K562 (cell line): ENCODE measurements around the gene ADRA1B. TPM values are rescaled to one million over a fixed set of nuclear protein-coding genes. Genes with fewer than 3 reads are reported as not detected.

Experiments used
- ATF1 ChIP-seq, 2 experiments: fragments of 450-650 bp in 1 of 2; IDR thresholded peaks; 2 replicates each; pipeline ENCODE4 v1.6.1; 2016; ENCODE audit warnings: missing compliant biosample characterization in 1 of 2, missing genetic modification characterization in 1 of 2
- BRD9 ChIP-seq: fragments of 450-650 bp; IDR thresholded peaks from 2 replicates; pipeline ENCODE4 v1.6.1; 2018; ENCODE audit warnings: low read depth; ENCODE audit not compliant: partially characterized antibody
- C11orf30 ChIP-seq: fragments of 450-650 bp; IDR thresholded peaks from 2 replicates; pipeline ENCODE4 v1.6.1; 2016; ENCODE audit warnings: low read depth, mild to moderate bottlenecking
- EP400 ChIP-seq: fragments of 450-650 bp; IDR thresholded peaks from 2 replicates; pipeline ENCODE4 v1.6.1; 2017; ENCODE audit warnings: antibody characterized with exemption, mild to moderate bottlenecking, moderate library complexity
- ERF ChIP-seq: fragments of 450-650 bp; formaldehyde crosslinking; IDR thresholded peaks from 2 replicates; pipeline ENCODE4 v1.4.0; 2020; ENCODE audit warnings: mild to moderate bottlenecking, mixed read lengths
- ETS1 ChIP-seq: conservative IDR thresholded peaks from 2 replicates; pipeline ENCODE4 v1.6.1; 2011; ENCODE audit warnings: low read depth, mild to moderate bottlenecking, low read length; ENCODE audit not compliant: control insufficient read depth
- GTF2A2 ChIP-seq: IDR thresholded peaks from 2 replicates; pipeline ENCODE4 v1.6.1; 2016; ENCODE audit warnings: mild to moderate bottlenecking, missing genetic modification characterization, missing compliant biosample characterization
- MYC ChIP-seq, 2 experiments: fragments of 250-450 bp in 1 of 2; sonication (Bioruptor Pico) in 1 of 2; IDR thresholded peaks; 2 replicates each; pipeline versions ENCODE4 v1.5.1 to v1.6.1; 2012 to 2021; ENCODE audit warnings: low read depth in 2 of 2, borderline replicate concordance in 1 of 2, improper control_type of control experiment in 1 of 2, low read length in 1 of 2, mild to moderate bottlenecking in 1 of 2, moderate library complexity in 1 of 2
- NR2C2 ChIP-seq, 2 experiments: fragments of 200-800 bp in 1 of 2; sonication (Bioruptor generic) in 1 of 2; sonication (generic) in 1 of 2; formaldehyde crosslinking in 1 of 2; IDR thresholded peaks; 2 replicates each; pipeline versions ENCODE4 v1.6.1 to v1.8.0; 2016 to 2022; ENCODE audit warnings: mild to moderate bottlenecking in 1 of 2, missing compliant biosample characterization in 1 of 2, missing genetic modification characterization in 1 of 2, missing genetic modification reagents in 1 of 2
- POLR2H ChIP-seq: IDR thresholded peaks from 2 replicates; pipeline ENCODE4 v1.6.1; 2016; ENCODE audit warnings: missing genetic modification characterization, low read depth, mild to moderate bottlenecking, control low read depth, missing compliant biosample characterization, moderate library complexity
- SIN3B ChIP-seq: fragments of 450-650 bp; IDR thresholded peaks from 2 replicates; pipeline ENCODE4 v1.6.1; 2017; ENCODE audit warnings: low read depth, mild to moderate bottlenecking, moderate library complexity
- SUPT5H ChIP-seq: fragments of 450-650 bp; IDR thresholded peaks from 2 replicates; pipeline ENCODE4 v1.6.1; 2016
- TAF1 ChIP-seq: IDR thresholded peaks from 2 replicates; pipeline ENCODE4 v1.6.1; 2011; ENCODE audit warnings: mild to moderate bottlenecking, low read length, moderate library complexity; ENCODE audit not compliant: insufficient read depth, control insufficient read depth, severe bottlenecking; ENCODE audit errors: extremely low read depth
- TAF7 ChIP-seq: fragments of 450-650 bp; IDR thresholded peaks from 2 replicates; pipeline ENCODE4 v1.6.1; 2016; ENCODE audit warnings: missing genetic modification characterization, missing compliant biosample characterization
- TRIM25 ChIP-seq: fragments of 450-650 bp; IDR thresholded peaks from 2 replicates; pipeline ENCODE4 v1.7.0; 2016; ENCODE audit warnings: borderline replicate concordance
- ZEB2 ChIP-seq: fragments of 450-650 bp; IDR thresholded peaks from 2 replicates; pipeline ENCODE4 v1.6.1; 2016
- ZNF217 ChIP-seq: sonication (generic); formaldehyde crosslinking; IDR thresholded peaks from 2 replicates; pipeline ENCODE4 v1.8.0; 2022; ENCODE audit warnings: mild to moderate bottlenecking, missing genetic modification reagents
- ZNF766 ChIP-seq: fragments of 200-800 bp; sonication (Bioruptor generic); conservative IDR thresholded peaks from 2 replicates; pipeline ENCODE4 v1.6.1; 2016; ENCODE audit warnings: missing genetic modification characterization, missing compliant biosample characterization
- polyA plus RNA-seq, 8 experiments: library from polyadenylated mRNA; depleted of rRNA in 4 of 8; stranded (reverse) in 5 of 8; unstranded in 3 of 8; fragments of >200 nt; fragmentation: Nextera tagmentation in 2 of 8; fragmentation: Illumina TruSeq in 1 of 8; extraction: Ambion mirVana in 2 of 8; extraction: Trizol in 1 of 8; gene quantifications; 2 replicates each; pipeline versions ENCODE4 v1.2.1 to v1.2.3, GENCODE V29; 2011 to 2014; ENCODE audit warnings: inconsistent platforms in 1 of 8, missing spikeins in 1 of 8
- total RNA-seq, 7 experiments: library from RNA; depleted of rRNA in 6 of 7; stranded (reverse); fragments of >200 nt in 6 of 7; fragmentation: Illumina TruSeq in 2 of 7; extraction: Trizol in 2 of 7; gene quantifications; 2 replicates each; pipeline versions ENCODE4 v1.2.1 to v1.2.3, GENCODE V29; 2011 to 2021; ENCODE audit warnings: low replicate concordance in 1 of 7
- TF ChIP-seq, protein P1 (sequence below), 2 experiments: fragments of 150-350 bp in 1 of 2; IDR thresholded peaks; 2 replicates each; pipeline ENCODE4 v1.6.1; 2012 to 2016; ENCODE audit warnings: low read depth in 2 of 2, low read length in 2 of 2, mild to moderate bottlenecking in 1 of 2, moderate library complexity in 1 of 2
- TF ChIP-seq, protein P2 (sequence below): sonication (generic); formaldehyde crosslinking; IDR thresholded peaks from 2 replicates; pipeline ENCODE4 v1.8.0; 2022; ENCODE audit warnings: mild to moderate bottlenecking, missing genetic modification reagents

Gene ADRA1B
- total and polyA plus RNA-seq, 9 of the 15 experiments (the other 6 are each of a cell fraction or from before 2014, with no cell fraction given) = not detected

- TF ChIP-seq EP400 (peak; percentile 53), NR2C2 (CRISPR knock-in tag; IDR thresholded peaks at IDR 0.05) (0 out of 2 replicates have a peak, but pooled peaks have one; percentile 19), NR2C2 (tag; IDR thresholded peaks at IDR 0.05) (peak; percentile 91), ERF (CRISPR knock-in tag) (0 out of 2 replicates have a peak, but pooled peaks have one; percentile 32), ZNF217 (CRISPR knock-in tag) (no peak), TRIM25 (no peak), SUPT5H (peak; percentile 97), ETS1 (peak; percentile 77), POLR2H (tag) (peak; percentile 68), C11orf30 (peak; percentile 93), ZEB2 (peak; percentile 36; the same call in 1 of the 2 replicates), MYC (IDR thresholded peaks at IDR 0.05; ENCODE audit: low read depth, low read length) (peak; percentile 44; the same call in 1 of the 2 replicates), MYC (CRISPR knock-in tag; IDR thresholded peaks at IDR 0.05; ENCODE audit: borderline replicate concordance, low read depth) (no peak), TAF1 (peak; percentile 88), TAF7 (tag) (peak; percentile 80), SIN3B (peak; percentile 72), GTF2A2 (no peak), ATF1 (CRISPR knock-in tag; IDR thresholded peaks at IDR 0.05) (peak; percentile 85), ATF1 (tag; IDR thresholded peaks at IDR 0.05) (peak; percentile 100), BRD9 (no peak), ZNF766 (no peak)
- TF ChIP-seq, protein P1, sequence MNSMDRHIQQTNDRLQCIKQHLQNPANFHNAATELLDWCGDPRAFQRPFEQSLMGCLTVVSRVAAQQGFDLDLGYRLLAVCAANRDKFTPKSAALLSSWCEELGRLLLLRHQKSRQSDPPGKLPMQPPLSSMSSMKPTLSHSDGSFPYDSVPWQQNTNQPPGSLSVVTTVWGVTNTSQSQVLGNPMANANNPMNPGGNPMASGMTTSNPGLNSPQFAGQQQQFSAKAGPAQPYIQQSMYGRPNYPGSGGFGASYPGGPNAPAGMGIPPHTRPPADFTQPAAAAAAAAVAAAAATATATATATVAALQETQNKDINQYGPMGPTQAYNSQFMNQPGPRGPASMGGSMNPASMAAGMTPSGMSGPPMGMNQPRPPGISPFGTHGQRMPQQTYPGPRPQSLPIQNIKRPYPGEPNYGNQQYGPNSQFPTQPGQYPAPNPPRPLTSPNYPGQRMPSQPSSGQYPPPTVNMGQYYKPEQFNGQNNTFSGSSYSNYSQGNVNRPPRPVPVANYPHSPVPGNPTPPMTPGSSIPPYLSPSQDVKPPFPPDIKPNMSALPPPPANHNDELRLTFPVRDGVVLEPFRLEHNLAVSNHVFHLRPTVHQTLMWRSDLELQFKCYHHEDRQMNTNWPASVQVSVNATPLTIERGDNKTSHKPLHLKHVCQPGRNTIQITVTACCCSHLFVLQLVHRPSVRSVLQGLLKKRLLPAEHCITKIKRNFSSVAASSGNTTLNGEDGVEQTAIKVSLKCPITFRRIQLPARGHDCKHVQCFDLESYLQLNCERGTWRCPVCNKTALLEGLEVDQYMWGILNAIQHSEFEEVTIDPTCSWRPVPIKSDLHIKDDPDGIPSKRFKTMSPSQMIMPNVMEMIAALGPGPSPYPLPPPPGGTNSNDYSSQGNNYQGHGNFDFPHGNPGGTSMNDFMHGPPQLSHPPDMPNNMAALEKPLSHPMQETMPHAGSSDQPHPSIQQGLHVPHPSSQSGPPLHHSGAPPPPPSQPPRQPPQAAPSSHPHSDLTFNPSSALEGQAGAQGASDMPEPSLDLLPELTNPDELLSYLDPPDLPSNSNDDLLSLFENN (IDR thresholded peaks at IDR 0.05; ENCODE audit: low read depth in 2 of 2, low read length in 2 of 2) = no peak
- TF ChIP-seq, protein P2, sequence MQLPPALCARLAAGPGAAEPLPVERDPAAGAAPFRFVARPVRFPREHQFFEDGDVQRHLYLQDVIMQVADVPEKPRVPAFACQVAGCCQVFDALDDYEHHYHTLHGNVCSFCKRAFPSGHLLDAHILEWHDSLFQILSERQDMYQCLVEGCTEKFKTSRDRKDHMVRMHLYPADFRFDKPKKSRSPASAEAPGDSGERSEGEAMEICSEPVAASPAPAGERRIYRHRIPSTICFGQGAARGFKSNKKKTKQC (CRISPR knock-in tag) = no peak
These were observed 92.8 kb downstream of the ADRA1B start, which contains the start of gene TTC1 (continued) for GRCh38 chr5:160008877-160009590.
